ENCODE measurements around the gene SRP14.
A peak's percentile ranks its signal among the peaks of the same experiment; 100 is the strongest.
"Not testable (repeated sequence)": the region's sequence is repeated elsewhere in the genome, so short reads cannot be mapped to it uniquely, and the experiment has no call there.

The SRP14 gene

GRCh38 chr15:40038638-40039543 is at the start of gene SRP14:
Gene SRP14, minus strand, starts transcription at chr15:40039181. Its CDS starts 65 bp downstream, at chr15:40039116.
- peak; percentile 95 for DNase-seq (ENCODE audit: low spot score)

GRCh38 chr15:40087991-40088928 is 49.3 kb upstream of the SRP14 start:
- no peak for DNase-seq (ENCODE audit: low spot score)

GRCh38 chr15:40087068-40087810 is 48.3 kb upstream of the SRP14 start:
- DNase-seq (ENCODE audit: low spot score) = no peak

- DNase-seq (ENCODE audit: low spot score) = no peak
Observed at GRCh38 chr15:40085266-40085665, 46.3 kb upstream of the SRP14 start.

DNA sequence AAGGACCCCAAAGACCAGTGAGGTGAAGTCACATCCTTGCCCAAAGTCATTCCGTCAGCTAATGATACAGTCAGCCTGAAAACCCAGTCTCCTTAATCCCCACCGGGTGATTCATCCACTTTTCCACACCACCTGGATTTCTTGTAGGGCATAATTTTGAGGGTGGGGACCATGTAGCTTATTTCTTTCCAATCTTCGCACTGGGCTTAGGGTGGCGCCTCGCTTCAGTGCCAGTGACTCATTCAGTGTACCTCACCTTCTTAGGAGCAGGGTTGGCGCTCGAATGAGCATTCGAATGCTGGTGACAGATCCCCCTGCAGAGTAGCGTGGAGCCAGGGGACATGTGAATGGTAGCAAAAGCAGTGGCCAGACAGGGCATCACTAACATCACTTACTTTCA is 45.7 kb upstream of the SRP14 start:
- DNase-seq (ENCODE audit: low spot score) = peak; percentile 57

DNA sequence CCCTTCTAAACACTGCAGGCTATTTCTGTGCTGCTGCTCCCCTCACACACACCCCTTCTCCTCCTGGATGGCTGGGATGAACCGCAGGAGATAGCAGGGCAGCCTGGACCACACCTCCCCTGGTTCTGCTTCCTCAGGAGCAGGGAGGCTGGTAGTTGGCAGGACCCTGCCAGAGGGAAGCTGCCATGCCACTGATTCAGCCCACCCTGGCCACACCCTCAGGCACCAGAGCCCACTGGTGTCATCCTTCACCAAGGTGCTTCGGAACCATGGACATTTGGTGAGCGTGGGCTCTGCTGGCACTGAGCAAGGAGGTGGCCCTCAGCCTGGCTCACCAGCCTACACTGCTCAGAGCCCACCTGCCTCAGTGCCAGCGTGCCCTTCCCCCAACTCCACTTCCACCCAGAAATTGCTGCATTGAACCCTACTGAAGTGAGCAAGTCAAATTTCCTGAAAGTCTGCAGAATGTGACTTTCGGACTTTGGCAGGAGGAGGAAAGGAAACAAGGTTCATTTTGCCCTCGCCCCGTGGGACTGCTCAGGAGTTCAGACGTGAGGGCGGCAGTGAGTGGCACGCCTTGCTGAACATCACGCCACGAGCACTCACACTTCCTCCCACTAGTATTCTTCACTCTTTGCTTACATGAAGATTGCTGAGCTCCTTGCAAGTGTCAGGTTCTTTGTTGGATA is 43.4 kb upstream of the SRP14 start:
- DNase-seq (ENCODE audit: low spot score) = no peak

- peak; percentile 78 for DNase-seq (ENCODE audit: low spot score)
Observed at GRCh38 chr15:40081691-40082194, 42.8 kb upstream of the SRP14 start.

- no peak for DNase-seq (ENCODE audit: low spot score)
Observed at GRCh38 chr15:40080847-40081246, 41.9 kb upstream of the SRP14 start.

GRCh38 chr15:40080104-40080503 is 41.1 kb upstream of the SRP14 start:
- no peak for DNase-seq (ENCODE audit: low spot score)

DNA sequence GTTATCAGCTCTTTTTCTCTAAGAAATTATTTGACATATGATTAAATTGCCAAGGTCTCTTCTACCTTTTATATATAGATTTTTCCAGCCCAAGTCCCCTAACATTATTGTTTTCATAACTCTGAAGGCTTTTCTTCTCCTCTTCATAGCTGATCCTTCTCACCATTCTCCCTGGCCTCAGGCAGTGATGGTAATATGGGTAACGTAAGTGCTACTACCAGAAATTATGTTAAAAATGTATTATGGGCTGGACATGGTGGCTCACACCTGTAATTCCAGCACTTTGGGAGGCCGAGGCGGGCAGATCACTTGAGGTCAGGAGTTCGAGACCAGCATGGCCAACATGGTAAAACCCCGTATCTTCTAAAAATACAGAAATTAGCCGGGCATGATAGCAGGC is 40.5 kb upstream of the SRP14 start:
- DNase-seq (ENCODE audit: low spot score) = no peak

GRCh38 chr15:40075298-40076044 is 36.5 kb upstream of the SRP14 start:
- no peak for DNase-seq (ENCODE audit: low spot score)

- not testable (repeated sequence) for DNase-seq (ENCODE audit: low spot score)
Observed at GRCh38 chr15:40074656-40075055, 35.7 kb upstream of the SRP14 start.

GRCh38 chr15:40073716-40074490 is 34.9 kb upstream of the SRP14 start:
- DNase-seq (ENCODE audit: low spot score) = not testable (repeated sequence)

GRCh38 chr15:40072216-40072990 is 33.4 kb upstream of the SRP14 start:
- no peak for DNase-seq (ENCODE audit: low spot score)

DNA sequence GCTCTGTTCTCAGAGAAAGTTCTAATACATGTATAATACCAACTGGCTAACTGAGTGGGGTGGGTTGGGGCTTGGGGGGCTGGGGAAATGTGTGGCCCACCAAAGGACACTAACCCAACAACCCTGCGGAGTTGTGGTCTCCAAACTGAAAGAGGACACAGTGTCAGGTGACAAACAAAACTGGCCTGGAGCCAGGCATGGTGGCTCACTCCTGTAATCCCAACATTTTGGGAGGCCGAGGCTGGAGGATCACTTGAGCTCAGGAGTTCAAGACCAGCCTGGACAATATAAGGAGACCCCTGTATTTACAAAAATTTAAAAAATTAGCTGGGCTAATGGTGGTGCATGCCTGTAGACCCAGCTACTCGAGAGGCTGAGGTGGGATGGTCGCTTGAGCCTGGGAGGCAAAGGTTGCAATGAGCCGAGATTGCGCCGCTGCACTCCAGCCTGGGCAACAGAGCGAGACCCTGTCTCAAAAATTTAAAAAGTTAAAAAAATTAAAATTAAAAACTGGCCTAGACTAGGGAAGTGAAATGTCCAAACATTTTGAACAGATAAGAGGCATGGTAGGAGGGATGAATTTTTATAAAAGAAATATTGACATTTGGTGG is 31.7 kb upstream of the SRP14 start:
- DNase-seq (ENCODE audit: low spot score) = no peak

- no peak for DNase-seq (ENCODE audit: low spot score)
Observed at GRCh38 chr15:40070166-40070557, 31.2 kb upstream of the SRP14 start.

- peak; percentile 96 for DNase-seq (ENCODE audit: low spot score)
Observed at GRCh38 chr15:40069178-40070165, 30.5 kb upstream of the SRP14 start.
